ENCODE measurements around the gene GNG2.

- TF ChIP-seq EZH2 (IDR thresholded peaks at IDR 0.05; ENCODE audit: borderline replicate concordance, low read depth, low read length, severe bottlenecking): no peak
- no peak for TF ChIP-seq CTCF (IDR thresholded peaks at IDR 0.05; ENCODE audit: borderline replicate concordance, extremely low read depth, low read length, poor library complexity, severe bottlenecking)
Measured at GRCh38 chr14:52018252-52018651, 157.8 kb downstream of the GNG2 start.
